Liver (tissue), 9 donors: ENCODE results near the gene POLL. TPM values are rescaled to one million over a fixed set of nuclear protein-coding genes. Genes with fewer than 3 reads are reported as not detected.

Experiments used
- DNase-seq: peaks from one replicate; pipeline ENCODE4 v3.0.0-alpha.2; 2017; ENCODE audit warnings: low spot score
- H3K27ac ChIP-seq, 2 donors: one replicate each; pipeline ENCODE4 v1.7.0; 2013; ENCODE audit warnings: inconsistent platforms in 2 of 2, low read length in 2 of 2, control low read depth in 1 of 2, low read depth in 1 of 2, mild to moderate bottlenecking in 1 of 2
- H3K27me3 ChIP-seq, 4 donors: one replicate each; pipeline versions ENCODE4 v1.6.1 to v1.7.0; 2013; ENCODE audit warnings: low read length in 3 of 4, inconsistent platforms in 1 of 4, mild to moderate bottlenecking in 1 of 4, moderate library complexity in 1 of 4; ENCODE audit not compliant: control insufficient read depth in 4 of 4, insufficient read depth in 4 of 4
- H3K36me3 ChIP-seq, 4 donors: one replicate each; pipeline versions ENCODE4 v1.6.1 to v1.7.0; 2013; ENCODE audit warnings: low read length in 3 of 4, mild to moderate bottlenecking in 3 of 4, low read depth in 1 of 4, moderate library complexity in 1 of 4; ENCODE audit not compliant: control insufficient read depth in 4 of 4, insufficient read depth in 3 of 4
- H3K4me1 ChIP-seq, 4 donors: one replicate each; pipeline versions ENCODE4 v1.6.1 to v1.7.0; 2013; ENCODE audit warnings: low read length in 3 of 4, mild to moderate bottlenecking in 3 of 4, moderate library complexity in 1 of 4; ENCODE audit not compliant: control insufficient read depth in 4 of 4, insufficient read depth in 4 of 4
- H3K4me3 ChIP-seq, 3 donors: one replicate each; pipeline versions ENCODE4 v1.6.1 to v1.7.0; 2013; ENCODE audit warnings: low read length in 3 of 3, control low read depth in 1 of 3, low read depth in 1 of 3, mild to moderate bottlenecking in 1 of 3
- H3K9ac ChIP-seq, 2 donors: one replicate each; pipeline ENCODE4 v1.7.0; 2013; ENCODE audit warnings: low read length in 2 of 2, mild to moderate bottlenecking in 2 of 2, moderate library complexity in 2 of 2, control low read depth in 1 of 2, low read depth in 1 of 2
- H3K9me3 ChIP-seq, 4 donors: one replicate each; pipeline versions ENCODE4 v1.6.1 to v1.7.0; 2013; ENCODE audit warnings: low read length in 3 of 4; ENCODE audit not compliant: control insufficient read depth in 4 of 4
- ATF3 ChIP-seq: IDR thresholded peaks from 2 replicates; pipeline ENCODE4 v1.6.1; 2016; ENCODE audit warnings: antibody characterized with exemption
- EGR1 ChIP-seq, 2 donors: IDR thresholded peaks; 2 replicates each; pipeline ENCODE4 v1.6.1; 2016 to 2018; ENCODE audit warnings: antibody characterized with exemption in 2 of 2, low read depth in 2 of 2
- FOXA1 ChIP-seq: IDR thresholded peaks from 2 replicates; pipeline ENCODE4 v1.6.1; 2016; ENCODE audit warnings: antibody characterized with exemption
- FOXA2 ChIP-seq: IDR thresholded peaks from 2 replicates; pipeline ENCODE4 v1.6.1; 2016; ENCODE audit warnings: antibody characterized with exemption
- GABPA ChIP-seq, 2 donors: IDR thresholded peaks in 1 of 2; conservative IDR thresholded peaks in 1 of 2; 2 replicates each; pipeline ENCODE4 v1.6.1; 2016; ENCODE audit warnings: antibody characterized with exemption in 2 of 2, mild to moderate bottlenecking in 1 of 2, moderate library complexity in 1 of 2
- HNF4A ChIP-seq, 2 donors: conservative IDR thresholded peaks; 2 replicates each; pipeline ENCODE4 v1.6.1; 2016; ENCODE audit warnings: antibody characterized with exemption in 2 of 2, mild to moderate bottlenecking in 2 of 2
- HNF4G ChIP-seq: IDR thresholded peaks from 2 replicates; pipeline ENCODE4 v1.6.1; 2016; ENCODE audit warnings: antibody characterized with exemption
- JUND ChIP-seq, 2 donors: IDR thresholded peaks; 2 replicates each; pipeline ENCODE4 v1.6.1; 2016; ENCODE audit warnings: antibody characterized with exemption in 2 of 2
- NR2F2 ChIP-seq: IDR thresholded peaks from 2 replicates; pipeline ENCODE4 v1.6.1; 2016; ENCODE audit warnings: antibody characterized with exemption
- RAD21 ChIP-seq, 2 donors: IDR thresholded peaks; 2 replicates each; pipeline ENCODE4 v1.6.1; 2016; ENCODE audit warnings: antibody characterized with exemption in 2 of 2, mild to moderate bottlenecking in 2 of 2
- REST ChIP-seq: IDR thresholded peaks from 2 replicates; pipeline ENCODE4 v1.6.1; 2016; ENCODE audit warnings: antibody characterized with exemption, mild to moderate bottlenecking
- SP1 ChIP-seq: IDR thresholded peaks from 2 replicates; pipeline ENCODE4 v1.6.1; 2018; ENCODE audit warnings: antibody characterized with exemption, mild to moderate bottlenecking
- TAF1 ChIP-seq: conservative IDR thresholded peaks from 2 replicates; pipeline ENCODE4 v1.6.1; 2016; ENCODE audit warnings: antibody characterized with exemption, mild to moderate bottlenecking
- YY1 ChIP-seq: IDR thresholded peaks from 2 replicates; pipeline ENCODE4 v1.6.1; 2016; ENCODE audit warnings: antibody characterized with exemption, mild to moderate bottlenecking
- WGBS: extraction: QIAGEN DNeasy Blood & Tissue Kit; methylation state at CpG from one replicate; pipeline ENCODE4 v1.1.7; 2013; 5-methylcytosine and 5-hydroxymethylcytosine counted together
- polyA plus RNA-seq, 2 donors: library from polyadenylated mRNA; stranded (reverse) in 1 of 2; unstranded in 1 of 2; fragments of 200-250 nt in 1 of 2; fragments of >200 nt in 1 of 2; fragmentation: Nextera tagmentation in 1 of 2; extraction: Ambion mirVana in 1 of 2; gene quantifications; one replicate each; pipeline versions ENCODE4 v1.2.1 to v1.2.3, GENCODE V29; 2013 to 2015
- total RNA-seq, 2 donors: library from RNA; depleted of rRNA; stranded (reverse); fragments of >200 nt; gene quantifications; one replicate each; pipeline ENCODE4 v1.2.3, GENCODE V29; 2014
- TF ChIP-seq, protein P1 (sequence below): fragments of 150-350 bp; IDR thresholded peaks from 2 replicates; pipeline ENCODE4 v1.5.1; 2017; ENCODE audit warnings: improper control_type of control experiment, low read depth, low read length; ENCODE audit not compliant: missing input control
- TF ChIP-seq, protein P2 (sequence below): IDR thresholded peaks from 2 replicates; pipeline ENCODE4 v1.6.1; 2016; ENCODE audit warnings: antibody characterized with exemption
- donor health status: healthy.
- donor health status: healthy.
- donor health status: healthy.
- donor health status: healthy.
- donor health status: healthy.

The POLL gene
- total and polyA plus RNA-seq, 4 donors: 8.8 to 13.0 (median 10.3) TPM

GRCh38 chr10:101619983-101620382, 31.9 kb upstream of the POLL start:
- Histone ChIP-seq H3K9ac (no peak overlapping the region), H3K4me1 (no peaks in the 10 kb centered on the region), H3K4me3 (no peak overlapping the region), H3K9me3 (no peaks in the 10 kb centered on the region), H3K36me3 (peaks cover 0 to 41% (median 11%) of the 10 kb centered on the region in 4 donors), H3K27me3 (no peaks in the 10 kb centered on the region), H3K27ac (no peak overlapping the region)
- no peak for DNase-seq
- no peak for TF ChIP-seq NR2F2
- 99% methylated on average over 6 of the region's 6 CpGs for WGBS

DNA sequence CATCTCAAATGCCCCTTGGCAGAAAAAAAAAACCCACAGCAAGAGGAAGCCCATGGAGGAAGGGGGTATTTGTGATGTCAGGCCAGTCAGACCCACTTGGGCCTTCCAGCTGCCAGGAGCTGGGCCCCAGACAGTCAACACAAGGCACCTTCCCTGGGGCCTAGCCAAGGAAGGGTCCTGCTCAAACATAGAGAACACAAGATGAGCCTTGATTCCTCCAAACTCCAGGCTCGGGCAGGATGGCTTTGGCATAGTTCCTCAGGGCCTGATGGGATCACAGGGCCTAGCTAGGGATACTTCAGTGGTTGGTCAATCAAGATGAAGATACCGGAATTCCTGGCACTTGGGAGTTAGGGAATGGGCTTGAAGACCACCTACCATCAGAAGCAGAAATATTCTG, 30.8 kb upstream of the POLL start:
- Histone ChIP-seq H3K27me3 (no peaks in the 10 kb centered on the region), H3K4me3 (no peak overlapping the region), H3K36me3 (peaks cover 0 to 32% (median 11%) of the 10 kb centered on the region in 4 donors), H3K27ac (no peak overlapping the region), H3K9me3 (no peaks in the 10 kb centered on the region), H3K9ac (no peak overlapping the region), H3K4me1 (no peaks in the 10 kb centered on the region)
- 92% methylated on average over 2 of the region's 2 CpGs for WGBS
- no peak for DNase-seq
- TF ChIP-seq FOXA1 (no peak), RAD21 (IDR thresholded peaks at IDR 0.05) (no peak), FOXA2 (no peak), JUND (IDR thresholded peaks at IDR 0.05) (no peak), EGR1 (IDR thresholded peaks at IDR 0.05; ENCODE audit: low read depth in 2 of 2) (no peak), SP1 (no peak), ATF3 (no peak), HNF4A (conservative IDR thresholded peaks at IDR 0.05) (no peak)
- TF ChIP-seq, protein P1, sequence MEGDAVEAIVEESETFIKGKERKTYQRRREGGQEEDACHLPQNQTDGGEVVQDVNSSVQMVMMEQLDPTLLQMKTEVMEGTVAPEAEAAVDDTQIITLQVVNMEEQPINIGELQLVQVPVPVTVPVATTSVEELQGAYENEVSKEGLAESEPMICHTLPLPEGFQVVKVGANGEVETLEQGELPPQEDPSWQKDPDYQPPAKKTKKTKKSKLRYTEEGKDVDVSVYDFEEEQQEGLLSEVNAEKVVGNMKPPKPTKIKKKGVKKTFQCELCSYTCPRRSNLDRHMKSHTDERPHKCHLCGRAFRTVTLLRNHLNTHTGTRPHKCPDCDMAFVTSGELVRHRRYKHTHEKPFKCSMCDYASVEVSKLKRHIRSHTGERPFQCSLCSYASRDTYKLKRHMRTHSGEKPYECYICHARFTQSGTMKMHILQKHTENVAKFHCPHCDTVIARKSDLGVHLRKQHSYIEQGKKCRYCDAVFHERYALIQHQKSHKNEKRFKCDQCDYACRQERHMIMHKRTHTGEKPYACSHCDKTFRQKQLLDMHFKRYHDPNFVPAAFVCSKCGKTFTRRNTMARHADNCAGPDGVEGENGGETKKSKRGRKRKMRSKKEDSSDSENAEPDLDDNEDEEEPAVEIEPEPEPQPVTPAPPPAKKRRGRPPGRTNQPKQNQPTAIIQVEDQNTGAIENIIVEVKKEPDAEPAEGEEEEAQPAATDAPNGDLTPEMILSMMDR: no peak
- TF ChIP-seq, protein P2, sequence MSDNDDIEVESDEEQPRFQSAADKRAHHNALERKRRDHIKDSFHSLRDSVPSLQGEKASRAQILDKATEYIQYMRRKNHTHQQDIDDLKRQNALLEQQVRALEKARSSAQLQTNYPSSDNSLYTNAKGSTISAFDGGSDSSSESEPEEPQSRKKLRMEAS: no peak

DNA sequence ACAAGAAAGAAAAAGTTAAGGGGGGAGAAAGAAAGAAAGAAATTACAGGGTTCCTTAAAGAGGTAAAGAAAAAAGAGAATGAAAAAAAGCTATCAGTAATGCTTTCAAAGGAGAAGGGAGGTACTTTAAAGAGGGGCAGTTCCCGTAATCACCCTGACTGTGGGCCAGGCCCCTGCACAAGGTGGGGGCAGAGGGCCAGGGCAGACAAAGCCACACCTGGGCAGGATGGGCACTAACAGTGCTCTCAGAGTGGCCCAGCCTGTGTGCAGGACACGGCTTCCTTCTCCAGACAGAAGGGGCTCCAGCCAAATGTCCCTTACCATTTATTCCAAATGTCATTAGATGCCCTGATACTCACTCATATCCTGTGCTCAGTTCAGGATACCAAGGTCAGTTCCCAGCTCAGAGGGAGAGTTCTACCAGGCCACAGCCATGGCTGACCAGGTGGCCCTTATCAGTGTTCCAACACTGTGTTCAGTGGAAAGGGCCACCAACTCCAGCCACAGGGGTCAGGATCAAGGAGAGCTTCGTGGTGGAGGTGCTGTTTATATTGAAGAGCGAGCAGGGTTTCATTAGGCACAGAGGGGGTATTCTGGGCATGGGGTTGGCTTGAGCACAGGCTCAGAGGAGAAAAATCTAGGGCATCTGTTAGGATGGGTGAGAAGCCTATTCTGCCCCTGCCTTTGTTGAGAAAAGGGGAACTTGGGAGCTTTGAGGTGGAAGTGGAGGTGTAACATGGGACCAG, 29.9 kb upstream of the POLL start:
- no peak for DNase-seq
- TF ChIP-seq HNF4A (conservative IDR thresholded peaks at IDR 0.05) (no peak), RAD21 (IDR thresholded peaks at IDR 0.05) (no peak), SP1 (no peak), TAF1 (no peak), REST (no peak), FOXA2 (no peak), JUND (IDR thresholded peaks at IDR 0.05) (no peak), YY1 (no peak), EGR1 (IDR thresholded peaks at IDR 0.05; ENCODE audit: low read depth in 2 of 2) (no peak), ATF3 (no peak), GABPA (IDR thresholded peaks at IDR 0.05 in 1 of 2, conservative IDR thresholded peaks at IDR 0.05 in 1 of 2) (no peak), NR2F2 (no peak), HNF4G (no peak)
- TF ChIP-seq, protein P2: no peak
- TF ChIP-seq, protein P1: no peak

More for the DNA sequence above, 29.9 kb upstream of the POLL start:
- 92% methylated on average over 4 of the region's 4 CpGs for WGBS
- Histone ChIP-seq H3K27ac (no peak overlapping the region), H3K4me3 (no peak overlapping the region), H3K9me3 (no peaks in the 10 kb centered on the region), H3K4me1 (no peaks in the 10 kb centered on the region), H3K27me3 (no peaks in the 10 kb centered on the region), H3K9ac (no peak overlapping the region), H3K36me3 (peaks cover 0 to 27% (median 8%) of the 10 kb centered on the region in 4 donors)
